HG02938 (cell line): ENCODE measurements around the gene RDH13.
A peak's percentile ranks its signal among the peaks of the same experiment; 100 is the strongest.
"Not testable (repeated sequence)": the region's sequence is repeated elsewhere in the genome, so short reads cannot be mapped to it uniquely, and the experiment has no call there.

Source experiments
- ATAC-seq: cut with Tn5 transposase; IDR thresholded peaks from one replicate; pipeline ENCODE4 v1.9.1; 2021; ENCODE audit warnings: mild to moderate bottlenecking, moderate library complexity; ENCODE audit not compliant: unreplicated experiment

The RDH13 gene

GRCh38 chr19:55062735-55063491 is at the start of gene RDH13:
Gene RDH13 (minus strand): TSS chr19:55063148. CDS start chr19:55063032, 116 bp downstream.
- ATAC-seq: peak; percentile 72

- no peak for ATAC-seq
Measured at GRCh38 chr19:55112246-55112776, 49.4 kb upstream of the RDH13 start.

GRCh38 chr19:55111238-55111831 is 48.4 kb upstream of the RDH13 start:
- no peak for ATAC-seq

GRCh38 chr19:55109527-55110291 is 46.8 kb upstream of the RDH13 start:
- ATAC-seq: no peak

GRCh38 chr19:55107252-55107651 is 44.3 kb upstream of the RDH13 start:
- ATAC-seq: not testable (repeated sequence)

DNA sequence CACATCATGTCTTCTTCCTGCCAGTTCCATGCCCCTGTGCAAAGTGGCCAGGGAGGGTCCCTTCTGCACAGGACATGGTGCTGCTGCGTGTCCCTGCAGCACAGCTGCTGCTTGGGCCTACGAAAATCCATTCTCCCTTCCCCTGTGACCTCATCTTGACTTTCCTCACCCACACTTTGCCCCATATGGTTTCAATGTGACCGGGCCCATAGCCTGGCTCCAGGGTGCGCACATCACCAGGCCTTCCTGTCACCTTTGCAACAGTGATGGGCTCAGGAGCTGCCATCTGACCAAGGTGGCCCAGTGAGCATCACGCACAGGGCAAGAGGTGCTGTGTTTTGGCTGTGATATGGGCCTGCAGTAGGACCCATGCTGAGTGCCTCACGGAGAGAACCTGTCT is 43.6 kb upstream of the RDH13 start:
- ATAC-seq: no peak

GRCh38 chr19:55105237-55105636 is 42.3 kb upstream of the RDH13 start:
- ATAC-seq: no peak

DNA sequence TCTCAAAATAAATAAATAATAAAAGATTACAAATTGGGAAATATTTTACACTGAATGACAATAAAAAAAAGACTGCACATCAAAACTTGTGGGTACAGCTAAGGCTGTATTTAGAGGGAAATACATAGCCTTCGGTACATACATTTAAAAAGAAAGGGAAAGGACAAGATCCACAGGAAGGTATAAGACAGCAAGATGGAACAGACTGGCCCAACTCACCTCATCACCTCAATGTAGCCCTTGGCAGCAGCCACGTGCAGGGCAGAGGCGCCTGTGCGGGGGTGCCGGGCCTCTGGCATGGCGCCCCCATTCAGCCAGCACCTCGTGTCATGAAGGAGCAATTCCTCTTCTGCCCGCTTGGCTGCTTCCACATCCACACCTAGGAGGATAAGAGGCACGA is 40.2 kb upstream of the RDH13 start:
- no peak for ATAC-seq

DNA sequence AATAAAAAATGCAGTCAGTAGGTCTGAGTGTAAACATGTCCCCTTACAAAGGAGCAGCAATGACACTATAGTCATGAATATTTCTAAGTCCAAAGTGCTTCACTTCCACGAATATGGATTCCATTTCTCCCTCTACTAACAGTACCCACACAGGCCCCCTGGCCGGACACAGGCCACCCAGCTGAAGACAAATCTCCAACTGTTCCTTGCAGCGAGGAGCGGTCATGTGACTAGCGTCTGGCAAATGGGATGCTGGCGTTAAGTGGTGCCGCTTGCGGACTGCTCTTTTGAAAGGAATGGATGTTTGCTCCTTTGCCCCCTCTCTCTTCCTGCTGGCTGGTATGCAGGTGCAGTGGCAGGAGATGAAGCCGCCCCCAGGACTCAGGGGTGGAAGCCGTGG is 38.3 kb upstream of the RDH13 start:
- no peak for ATAC-seq

DNA sequence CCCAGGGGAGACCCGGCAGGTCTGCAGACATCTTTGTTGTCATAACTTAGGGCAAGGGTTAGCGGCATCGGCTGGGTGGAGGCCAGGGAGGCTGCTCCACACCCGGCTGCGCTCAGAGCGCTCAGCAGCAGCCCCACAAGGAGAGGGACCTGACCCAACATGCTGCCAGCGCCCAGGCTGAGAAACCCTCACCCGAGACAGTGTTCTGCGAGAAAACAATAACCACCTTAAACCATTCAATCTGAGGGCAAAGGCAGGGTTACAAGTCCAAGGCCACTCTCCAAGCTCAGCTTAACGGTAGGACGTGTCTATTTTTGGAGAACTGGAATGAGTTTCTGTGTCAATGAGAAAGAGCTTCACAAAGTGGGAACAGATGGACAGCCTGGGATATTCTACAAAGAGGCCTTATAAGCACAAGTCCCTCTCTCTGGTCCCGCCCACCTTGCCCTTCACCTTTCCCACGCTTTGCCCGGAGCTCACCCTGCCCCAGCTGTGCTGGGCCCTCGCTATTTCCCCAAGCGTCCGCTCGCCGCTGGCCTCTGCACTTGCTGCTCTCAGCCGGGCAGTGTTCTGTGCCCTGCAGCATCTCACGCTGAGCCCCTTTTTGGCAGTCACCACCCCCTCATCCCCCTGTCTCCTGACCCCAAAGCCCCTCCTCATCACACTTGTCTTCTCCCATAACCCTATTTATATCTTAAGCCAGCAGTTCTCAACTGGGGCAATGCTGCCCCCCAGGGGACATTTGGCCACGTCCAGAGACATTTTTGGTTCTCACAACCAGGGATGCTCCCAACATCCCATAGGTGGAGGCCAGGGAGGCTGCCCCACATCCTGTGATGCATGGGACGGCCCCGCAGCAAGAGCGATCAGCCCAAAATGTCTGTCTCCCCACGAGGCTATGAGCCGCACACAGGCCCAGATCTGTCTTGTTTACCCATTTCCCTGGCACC is 36.9 kb upstream of the RDH13 start:
- no peak for ATAC-seq

GRCh38 chr19:55098716-55099556 is 36.0 kb upstream of the RDH13 start:
- no peak for ATAC-seq

DNA sequence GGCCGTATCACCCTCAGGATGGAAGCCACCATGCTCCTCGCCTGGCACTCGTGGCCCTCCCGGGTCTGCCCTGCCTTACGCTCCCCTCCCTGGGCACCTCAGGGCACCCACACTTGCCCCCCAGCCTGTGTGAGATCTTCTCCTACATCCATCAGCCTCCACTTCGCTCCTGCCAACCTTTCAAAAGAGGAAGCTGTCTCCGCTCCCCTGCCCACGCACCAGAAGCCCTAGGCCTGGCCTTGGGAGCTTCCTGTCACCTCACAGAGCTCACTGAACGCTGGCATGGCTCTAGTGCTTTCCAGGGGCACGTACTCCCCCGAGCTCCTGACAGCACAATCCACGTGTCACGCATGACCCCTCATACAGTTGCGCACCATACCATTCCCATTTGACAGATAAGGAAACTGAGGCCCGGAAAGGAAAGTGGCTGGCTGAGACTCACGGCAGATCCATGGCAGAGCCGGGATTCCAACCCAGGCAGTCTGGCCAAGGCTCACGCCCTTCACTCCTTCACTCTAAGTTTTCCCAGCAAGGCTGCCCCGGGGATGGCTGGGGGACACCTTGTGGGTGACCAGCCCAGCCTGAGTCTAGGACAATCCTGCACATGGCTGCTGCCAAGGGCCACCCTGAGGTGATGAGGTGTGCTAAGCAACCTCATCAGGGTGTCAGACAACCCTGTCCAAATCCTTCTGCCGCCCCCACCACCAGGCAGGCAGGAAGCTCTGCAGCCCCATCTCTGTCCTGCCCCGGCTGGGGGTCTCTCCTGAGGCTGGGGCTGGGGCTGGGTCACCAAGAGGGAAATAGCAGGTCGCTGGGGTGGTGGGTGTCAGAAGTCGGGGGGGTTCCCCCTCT is 35.1 kb upstream of the RDH13 start:
- no peak for ATAC-seq

- ATAC-seq: no peak
Measured at GRCh38 chr19:55096061-55096701, 33.2 kb upstream of the RDH13 start.

GRCh38 chr19:55095260-55096060 is 32.5 kb upstream of the RDH13 start:
- ATAC-seq: no peak

DNA sequence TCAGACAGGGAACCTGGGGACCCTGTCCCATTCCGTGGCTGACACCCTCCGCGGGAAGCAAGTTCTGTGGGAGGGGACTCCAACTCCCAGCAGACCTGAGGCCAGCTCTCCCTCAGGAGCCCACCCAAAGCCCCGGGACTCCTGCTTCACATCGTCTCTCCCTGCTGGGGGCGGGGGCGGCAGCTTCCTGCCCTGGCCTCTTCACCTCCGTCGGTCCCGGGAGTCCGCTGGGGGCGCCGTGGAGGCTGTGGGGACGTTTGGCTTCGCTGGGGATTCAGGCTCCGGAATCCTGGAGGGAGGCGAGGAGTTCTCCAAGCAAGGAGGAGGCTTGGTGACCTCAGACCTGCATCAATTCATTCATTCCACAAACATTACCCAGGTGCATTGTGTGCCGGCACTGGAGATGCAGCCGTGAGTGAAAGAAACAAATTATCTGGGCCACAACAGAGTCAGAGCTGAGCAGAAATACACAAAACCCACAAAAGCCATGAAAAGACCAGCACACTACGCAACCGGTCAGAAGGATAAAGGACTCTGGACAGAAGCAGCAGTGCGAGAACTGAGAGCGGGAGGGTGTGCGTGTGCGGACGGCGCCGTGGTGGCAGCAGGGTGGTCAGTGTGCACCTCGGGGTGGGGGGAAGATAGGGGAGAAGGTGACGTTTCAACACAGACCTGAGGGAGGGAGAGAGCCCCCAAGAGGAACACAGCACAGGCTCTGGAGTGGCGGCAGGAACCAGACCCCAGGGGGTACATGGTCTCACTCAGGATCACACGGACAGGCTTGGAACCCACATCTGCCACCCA is 31.7 kb upstream of the RDH13 start:
- ATAC-seq: no peak
